HG03060 (cell line): ENCODE measurements around the gene AK8.

Source experiments
- ATAC-seq: cut with Tn5 transposase; IDR thresholded peaks from one replicate; pipeline ENCODE4 v1.9.1; 2021; ENCODE audit warnings: low read depth, moderate number of reproducible peaks; ENCODE audit not compliant: unreplicated experiment

Gene AK8

GRCh38 chr9:132888151-132888550 is 10.1 kb upstream of the AK8 start:
- no peak for ATAC-seq

- no peak for ATAC-seq
These were observed 9.4 kb upstream of the AK8 start for GRCh38 chr9:132887181-132888120.

GRCh38 chr9:132886334-132886725 is 8.2 kb upstream of the AK8 start:
- ATAC-seq = no peak

GRCh38 chr9:132885720-132886333 is 7.7 kb upstream of the AK8 start:
- ATAC-seq = no peak

GRCh38 chr9:132883349-132884294 is 5.5 kb upstream of the AK8 start:
- no peak for ATAC-seq

GRCh38 chr9:132882616-132883015 is 4.5 kb upstream of the AK8 start:
- ATAC-seq = no peak

GRCh38 chr9:132881826-132882225 is 3.7 kb upstream of the AK8 start:
- ATAC-seq = no peak

- no peak for ATAC-seq
These were observed 2.2 kb upstream of the AK8 start for GRCh38 chr9:132880324-132880661.

- no peak for ATAC-seq
These were observed 1.6 kb upstream of the AK8 start for GRCh38 chr9:132879457-132880323.

GRCh38 chr9:132878695-132879456 is 792 bp upstream of the AK8 start, which contains the start of gene SPACA9:
Gene SPACA9 (plus strand): TSS chr9:132878898. CDS start chr9:132883948, 5,050 bp downstream.
- no peak for ATAC-seq

- ATAC-seq = no peak
These were observed 643 bp downstream of the AK8 start for GRCh38 chr9:132877458-132877823.

GRCh38 chr9:132876849-132877248 is 1.2 kb downstream of the AK8 start:
- no peak for ATAC-seq

- no peak for ATAC-seq
These were observed 2.9 kb downstream of the AK8 start for GRCh38 chr9:132875159-132875558.

GRCh38 chr9:132873403-132873802 is 4.7 kb downstream of the AK8 start:
- no peak for ATAC-seq

- no peak for ATAC-seq
These were observed 8.8 kb downstream of the AK8 start for GRCh38 chr9:132869266-132869665.

GRCh38 chr9:132866898-132867297 is 11.2 kb downstream of the AK8 start:
- no peak for ATAC-seq

GRCh38 chr9:132864691-132865090 is 13.4 kb downstream of the AK8 start:
- ATAC-seq = no peak

GRCh38 chr9:132864277-132864676 is 13.8 kb downstream of the AK8 start:
- ATAC-seq = no peak

GRCh38 chr9:132863096-132863495 is 15.0 kb downstream of the AK8 start:
- no peak for ATAC-seq
